H1 (cell line): ENCODE data around the gene ASTN2.

Source experiments
- CHD1 ChIP-seq: IDR thresholded peaks from 2 replicates; pipeline ENCODE4 v1.6.1; 2012; ENCODE audit warnings: low read depth, low read length, improper control_type of control experiment
- EGR1 ChIP-seq: IDR thresholded peaks from 2 replicates; pipeline ENCODE4 v1.6.1; 2011; ENCODE audit warnings: low read depth, low read length, borderline replicate concordance
- EZH2 ChIP-seq: fragments of 200-600 bp; sonication (generic); IDR thresholded peaks from 2 replicates; pipeline ENCODE4 v1.7.1; 2012; ENCODE audit warnings: low read depth, mild to moderate bottlenecking, moderate library complexity, low read length, inconsistent platforms; ENCODE audit not compliant: severe bottlenecking
- GABPA ChIP-seq: IDR thresholded peaks from 2 replicates; pipeline ENCODE4 v1.6.1; 2011; ENCODE audit warnings: mild to moderate bottlenecking, low read length, moderate library complexity, borderline replicate concordance; ENCODE audit not compliant: insufficient read depth
- MAFK ChIP-seq: IDR thresholded peaks from 2 replicates; pipeline ENCODE4 v1.6.1; 2012; ENCODE audit warnings: low read depth, mild to moderate bottlenecking, improper control_type of control experiment, low read length
- PHF8 ChIP-seq: fragments of 200-600 bp; sonication (generic); conservative IDR thresholded peaks from 2 replicates; pipeline ENCODE4 v1.7.1; 2012; ENCODE audit warnings: low read depth, mild to moderate bottlenecking, inconsistent platforms, low read length, moderate library complexity
- POLR2A ChIP-seq, 2 experiments: IDR thresholded peaks; 1 replicate in 1 of 2; 2 replicates in 1 of 2; pipeline ENCODE4 v1.6.1; 2011; ENCODE audit warnings: low read depth in 2 of 2, low read length in 2 of 2, mild to moderate bottlenecking in 2 of 2; ENCODE audit errors: control extremely low read depth in 1 of 2
- POLR2AphosphoS5 ChIP-seq: IDR thresholded peaks from 2 replicates; pipeline ENCODE4 v1.6.1; 2011; ENCODE audit warnings: low read depth, low read length
- RFX5 ChIP-seq: IDR thresholded peaks from 2 replicates; pipeline ENCODE4 v1.6.1; 2011; ENCODE audit warnings: low read depth, low read length, improper control_type of control experiment, borderline replicate concordance
- RNF2 ChIP-seq: fragments of 200-900, 300-1000 bp; sonication (generic); IDR thresholded peaks from 2 replicates; pipeline ENCODE4 v1.7.1; 2016; ENCODE audit warnings: borderline replicate concordance, low read depth, mild to moderate bottlenecking, antibody characterized with exemption, low read length; ENCODE audit not compliant: poor library complexity, severe bottlenecking; ENCODE audit errors: missing control alignments
- SUZ12 ChIP-seq: fragments of 200-600 bp; sonication (generic); IDR thresholded peaks from 2 replicates; pipeline ENCODE4 v1.6.1; 2012; ENCODE audit warnings: mild to moderate bottlenecking, inconsistent platforms, low read length, moderate library complexity, mixed read lengths
- TF ChIP-seq, protein P1 (sequence below), 3 experiments: IDR thresholded peaks; 1 replicate in 2 of 3; 2 replicates in 1 of 3; pipeline versions ENCODE4 v1.5.1 to v1.6.1; 2011; ENCODE audit warnings: low read length in 3 of 3, mild to moderate bottlenecking in 3 of 3, inconsistent platforms in 2 of 3, low read depth in 1 of 3, moderate library complexity in 1 of 3; ENCODE audit not compliant: insufficient read depth in 1 of 3; ENCODE audit errors: control extremely low read depth in 1 of 3
- TF ChIP-seq, protein P2 (sequence below): IDR thresholded peaks from 2 replicates; pipeline ENCODE4 v1.6.1; 2012; ENCODE audit warnings: inconsistent platforms

DNA sequence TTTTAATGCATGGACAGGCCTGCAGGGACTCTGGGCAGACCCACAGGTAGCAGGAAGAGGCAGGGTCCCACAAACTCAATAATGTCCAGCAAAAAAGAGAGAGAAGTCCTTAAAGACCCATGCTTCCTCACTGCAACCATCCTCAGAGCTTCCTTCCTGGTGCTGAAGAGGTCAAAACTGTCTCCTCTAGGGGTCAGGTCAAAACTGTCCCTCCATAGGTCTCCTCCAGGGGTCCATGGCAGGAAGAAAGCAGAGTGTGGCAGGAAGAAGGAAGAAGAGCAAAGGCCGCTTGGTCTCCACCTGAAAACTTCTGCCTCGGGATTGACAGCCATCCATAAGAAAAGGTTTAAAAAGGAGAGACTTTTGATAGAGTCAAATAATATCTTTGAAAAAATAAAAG, 989.6 kb downstream of the ASTN2 start:
- TF ChIP-seq, protein P1, sequence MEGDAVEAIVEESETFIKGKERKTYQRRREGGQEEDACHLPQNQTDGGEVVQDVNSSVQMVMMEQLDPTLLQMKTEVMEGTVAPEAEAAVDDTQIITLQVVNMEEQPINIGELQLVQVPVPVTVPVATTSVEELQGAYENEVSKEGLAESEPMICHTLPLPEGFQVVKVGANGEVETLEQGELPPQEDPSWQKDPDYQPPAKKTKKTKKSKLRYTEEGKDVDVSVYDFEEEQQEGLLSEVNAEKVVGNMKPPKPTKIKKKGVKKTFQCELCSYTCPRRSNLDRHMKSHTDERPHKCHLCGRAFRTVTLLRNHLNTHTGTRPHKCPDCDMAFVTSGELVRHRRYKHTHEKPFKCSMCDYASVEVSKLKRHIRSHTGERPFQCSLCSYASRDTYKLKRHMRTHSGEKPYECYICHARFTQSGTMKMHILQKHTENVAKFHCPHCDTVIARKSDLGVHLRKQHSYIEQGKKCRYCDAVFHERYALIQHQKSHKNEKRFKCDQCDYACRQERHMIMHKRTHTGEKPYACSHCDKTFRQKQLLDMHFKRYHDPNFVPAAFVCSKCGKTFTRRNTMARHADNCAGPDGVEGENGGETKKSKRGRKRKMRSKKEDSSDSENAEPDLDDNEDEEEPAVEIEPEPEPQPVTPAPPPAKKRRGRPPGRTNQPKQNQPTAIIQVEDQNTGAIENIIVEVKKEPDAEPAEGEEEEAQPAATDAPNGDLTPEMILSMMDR (IDR thresholded peaks at IDR 0.05; ENCODE audit: control extremely low read depth in 1 of 3, insufficient read depth in 1 of 3, low read depth in 1 of 3, low read length in 3 of 3): no peak
- TF ChIP-seq MAFK (no peak), GABPA (no peak), POLR2A (IDR thresholded peaks at IDR 0.05; ENCODE audit: control extremely low read depth in 1 of 2, low read depth in 2 of 2, low read length in 2 of 2) (no peak), SUZ12 (no peak), POLR2AphosphoS5 (no peak), RNF2 (no peak), PHF8 (no peak), EGR1 (no peak), EZH2 (no peak), RFX5 (no peak), CHD1 (no peak)
- TF ChIP-seq, protein P2, sequence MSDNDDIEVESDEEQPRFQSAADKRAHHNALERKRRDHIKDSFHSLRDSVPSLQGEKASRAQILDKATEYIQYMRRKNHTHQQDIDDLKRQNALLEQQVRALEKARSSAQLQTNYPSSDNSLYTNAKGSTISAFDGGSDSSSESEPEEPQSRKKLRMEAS: no peak
